Stimulated activated CD8-positive, alpha-beta memory T cell treated with anti-CD3 and anti-CD28 coated beads, Interleukin-12 subunit alpha, Interleukin-12 subunit beta, amount 100 ng/mL, for 1 hour (primary cell): ENCODE results near the gene MMP27.

Source experiments
- DNase-seq: peaks from one replicate; pipeline ENCODE4 v3.0.0-alpha.2; 2020; ENCODE audit warnings: low read depth

MMP27 gene

GRCh38 chr11:102703826-102704493, 1.6 kb downstream of the MMP27 start:
- no peak for DNase-seq

GRCh38 chr11:102695201-102695600, 10.4 kb downstream of the MMP27 start:
- DNase-seq = no peak

- DNase-seq = no peak
These were observed 19.8 kb downstream of the MMP27 start for GRCh38 chr11:102685754-102686153.

- DNase-seq = no peak
These were observed 20.2 kb downstream of the MMP27 start for GRCh38 chr11:102685338-102685737.

- DNase-seq = no peak
These were observed 22.3 kb downstream of the MMP27 start for GRCh38 chr11:102683277-102683676.

- DNase-seq = no peak
These were observed 24.6 kb downstream of the MMP27 start for GRCh38 chr11:102680945-102681344.

GRCh38 chr11:102678022-102678421, 27.5 kb downstream of the MMP27 start:
- DNase-seq = no peak

- DNase-seq = no peak
These were observed 29.5 kb downstream of the MMP27 start for GRCh38 chr11:102676084-102676483.

- no peak for DNase-seq
These were observed 35.9 kb downstream of the MMP27 start for GRCh38 chr11:102669664-102670063.

- DNase-seq = peak; percentile 3
These were observed 39.1 kb downstream of the MMP27 start for GRCh38 chr11:102666331-102666957.

- no peak for DNase-seq
These were observed 41.4 kb downstream of the MMP27 start for GRCh38 chr11:102664001-102664752.

- DNase-seq = no peak
These were observed 43.0 kb downstream of the MMP27 start for GRCh38 chr11:102662607-102663006.

GRCh38 chr11:102661040-102661439, 44.5 kb downstream of the MMP27 start:
- no peak for DNase-seq

GRCh38 chr11:102656528-102656927, 49.0 kb downstream of the MMP27 start:
- DNase-seq = no peak

GRCh38 chr11:102655547-102655946, 50.0 kb downstream of the MMP27 start:
- DNase-seq = no peak

GRCh38 chr11:102654761-102655160, 50.8 kb downstream of the MMP27 start:
- no peak for DNase-seq

- DNase-seq = no peak
These were observed 51.8 kb downstream of the MMP27 start for GRCh38 chr11:102653744-102654291.

GRCh38 chr11:102647430-102647829, 58.1 kb downstream of the MMP27 start:
- DNase-seq = no peak

GRCh38 chr11:102643941-102644340, 61.6 kb downstream of the MMP27 start:
- DNase-seq = no peak
